GM12874 (cell line): ENCODE data around the gene B4GALNT2.
A peak's percentile ranks its signal among the peaks of the same experiment; 100 is the strongest.

Source experiments
- TF ChIP-seq, protein P1 (sequence below): IDR thresholded peaks from 2 replicates; pipeline ENCODE4 v1.5.1; 2011; ENCODE audit warnings: low read depth, mild to moderate bottlenecking, control low read depth, low read length, moderate library complexity; ENCODE audit not compliant: insufficient read depth

B4GALNT2 gene

DNA sequence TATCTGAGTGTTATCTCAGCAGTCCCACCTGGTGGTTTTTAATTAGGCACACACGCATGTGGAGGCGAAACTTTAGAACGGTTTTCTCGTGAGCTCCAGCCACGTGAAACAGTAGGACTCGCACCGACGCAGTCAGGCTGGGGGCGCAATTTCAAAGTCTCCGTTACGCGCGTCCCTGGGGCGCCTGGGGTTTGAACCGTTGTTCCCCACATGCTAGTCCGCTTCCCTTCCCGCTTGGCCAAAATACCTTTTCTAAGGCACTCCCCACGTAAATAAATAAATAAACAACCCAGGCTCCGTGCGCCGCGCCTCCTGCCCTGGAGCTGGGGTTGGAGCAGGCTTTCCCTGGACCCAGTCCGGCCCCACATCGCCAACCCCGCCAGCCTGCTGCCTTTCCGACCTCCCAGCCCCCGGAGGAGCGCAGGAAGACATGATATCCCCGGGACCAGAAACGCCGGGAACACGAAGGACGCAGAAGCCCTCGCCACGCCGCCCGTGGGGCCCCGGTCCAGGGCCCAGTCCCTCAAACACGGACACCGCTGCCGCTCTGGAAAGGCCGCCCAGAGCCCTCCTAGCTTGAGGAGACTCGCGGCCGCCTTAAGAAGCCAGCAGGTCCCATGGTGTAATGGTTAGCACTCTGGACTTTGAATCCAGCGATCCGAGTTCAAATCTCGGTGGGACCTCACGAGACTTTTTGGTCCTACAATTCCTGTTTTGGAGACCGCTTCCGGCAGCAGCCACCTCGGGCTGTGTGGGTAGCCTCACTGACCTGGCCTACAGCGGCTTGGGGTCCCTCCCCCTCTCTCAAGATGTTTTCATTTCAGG lies 59.6 kb downstream of the B4GALNT2 start:
- TF ChIP-seq, protein P1, sequence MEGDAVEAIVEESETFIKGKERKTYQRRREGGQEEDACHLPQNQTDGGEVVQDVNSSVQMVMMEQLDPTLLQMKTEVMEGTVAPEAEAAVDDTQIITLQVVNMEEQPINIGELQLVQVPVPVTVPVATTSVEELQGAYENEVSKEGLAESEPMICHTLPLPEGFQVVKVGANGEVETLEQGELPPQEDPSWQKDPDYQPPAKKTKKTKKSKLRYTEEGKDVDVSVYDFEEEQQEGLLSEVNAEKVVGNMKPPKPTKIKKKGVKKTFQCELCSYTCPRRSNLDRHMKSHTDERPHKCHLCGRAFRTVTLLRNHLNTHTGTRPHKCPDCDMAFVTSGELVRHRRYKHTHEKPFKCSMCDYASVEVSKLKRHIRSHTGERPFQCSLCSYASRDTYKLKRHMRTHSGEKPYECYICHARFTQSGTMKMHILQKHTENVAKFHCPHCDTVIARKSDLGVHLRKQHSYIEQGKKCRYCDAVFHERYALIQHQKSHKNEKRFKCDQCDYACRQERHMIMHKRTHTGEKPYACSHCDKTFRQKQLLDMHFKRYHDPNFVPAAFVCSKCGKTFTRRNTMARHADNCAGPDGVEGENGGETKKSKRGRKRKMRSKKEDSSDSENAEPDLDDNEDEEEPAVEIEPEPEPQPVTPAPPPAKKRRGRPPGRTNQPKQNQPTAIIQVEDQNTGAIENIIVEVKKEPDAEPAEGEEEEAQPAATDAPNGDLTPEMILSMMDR: peak; percentile 48

DNA sequence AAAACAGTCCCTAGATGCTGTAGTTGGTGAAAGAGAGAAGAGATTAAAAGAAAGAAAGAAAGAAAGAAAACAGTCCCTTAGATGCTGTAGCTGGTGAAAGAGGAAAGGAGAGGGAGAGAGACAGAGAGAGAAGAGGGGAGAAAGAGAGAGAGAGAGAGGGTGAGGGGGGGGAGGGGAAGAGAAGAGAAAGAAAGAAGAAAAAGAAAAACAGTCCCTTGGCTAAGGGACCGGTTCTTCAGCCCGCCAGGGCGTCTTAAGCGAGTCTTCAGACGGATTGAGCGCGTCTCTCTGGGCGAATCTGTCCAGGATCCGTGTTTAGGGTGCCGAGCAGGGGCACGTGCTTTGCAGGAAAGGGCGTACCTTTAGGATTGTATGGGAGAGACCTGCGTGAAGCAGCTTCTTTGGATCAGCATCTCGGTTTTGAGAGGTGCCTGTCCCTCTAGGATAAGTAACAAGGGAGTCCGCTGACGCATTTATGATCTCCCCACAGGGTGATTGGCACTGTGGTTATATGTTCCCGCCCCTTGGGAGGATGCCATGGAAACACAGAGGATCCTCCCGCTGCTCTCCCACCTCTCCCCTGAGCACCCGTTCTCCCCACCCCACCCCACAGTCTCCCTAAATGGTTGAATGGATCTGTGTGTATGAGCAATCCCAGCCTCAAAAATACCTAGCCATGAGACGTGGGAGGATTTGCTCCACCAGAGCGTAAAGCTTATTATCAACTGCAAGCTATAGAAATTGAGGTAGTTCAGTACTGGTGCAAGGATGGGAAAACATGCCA lies 61.1 kb downstream of the B4GALNT2 start:
- TF ChIP-seq, protein P1: no peak

DNA sequence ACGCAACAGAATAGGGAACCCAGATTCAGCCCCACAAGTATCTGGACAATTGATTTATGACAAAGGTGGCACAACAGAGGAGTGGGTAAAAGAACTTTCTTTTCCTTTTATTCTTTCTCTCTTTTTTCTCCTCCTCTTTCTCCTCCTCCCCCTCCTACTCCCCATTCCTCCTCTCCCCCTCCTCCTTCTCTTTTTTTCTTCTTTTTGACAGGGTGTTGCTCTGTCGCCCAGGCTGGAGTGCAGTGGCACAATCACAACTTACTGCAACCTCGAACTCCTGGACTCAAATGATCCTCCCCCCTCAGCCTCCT lies 61.7 kb downstream of the B4GALNT2 start:
- TF ChIP-seq, protein P1: no peak

DNA sequence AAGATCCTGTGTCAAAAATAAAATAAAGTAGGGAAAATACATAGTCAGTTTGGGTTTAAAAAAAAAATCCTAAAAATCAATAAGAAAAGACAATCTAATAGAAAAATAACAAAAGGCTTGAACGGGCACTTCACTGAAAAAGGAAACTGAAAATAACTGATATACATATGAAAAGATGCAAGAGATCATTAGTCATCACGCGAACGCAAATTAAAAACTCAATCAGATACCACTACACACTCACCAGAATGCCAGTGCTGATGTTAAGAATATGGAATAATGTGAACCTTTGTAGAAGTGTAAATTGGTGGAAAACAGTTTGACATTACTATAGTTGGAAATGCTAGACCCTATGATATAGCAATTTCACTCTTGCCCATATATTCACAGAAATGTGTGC lies 63.2 kb downstream of the B4GALNT2 start:
- TF ChIP-seq, protein P1: no peak

DNA sequence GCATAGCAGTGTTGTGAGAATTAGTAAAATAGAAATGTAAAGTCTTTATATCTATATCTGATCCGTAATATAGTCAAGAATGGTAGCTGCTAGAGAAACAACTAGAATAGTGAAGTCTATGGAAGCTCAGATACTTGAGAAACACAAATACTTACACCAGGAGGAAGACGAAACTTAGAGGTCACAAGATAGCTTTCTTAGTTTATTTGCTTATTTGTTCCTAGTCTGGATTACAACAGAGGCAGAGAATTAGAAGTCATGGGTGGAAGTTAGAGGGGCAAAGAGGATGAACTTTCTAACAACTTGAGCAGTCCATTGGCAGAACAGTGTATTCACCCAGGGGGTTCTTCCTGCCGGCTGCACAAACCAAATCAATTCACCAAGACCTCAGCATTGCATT lies 64.0 kb downstream of the B4GALNT2 start:
- TF ChIP-seq, protein P1: no peak

DNA sequence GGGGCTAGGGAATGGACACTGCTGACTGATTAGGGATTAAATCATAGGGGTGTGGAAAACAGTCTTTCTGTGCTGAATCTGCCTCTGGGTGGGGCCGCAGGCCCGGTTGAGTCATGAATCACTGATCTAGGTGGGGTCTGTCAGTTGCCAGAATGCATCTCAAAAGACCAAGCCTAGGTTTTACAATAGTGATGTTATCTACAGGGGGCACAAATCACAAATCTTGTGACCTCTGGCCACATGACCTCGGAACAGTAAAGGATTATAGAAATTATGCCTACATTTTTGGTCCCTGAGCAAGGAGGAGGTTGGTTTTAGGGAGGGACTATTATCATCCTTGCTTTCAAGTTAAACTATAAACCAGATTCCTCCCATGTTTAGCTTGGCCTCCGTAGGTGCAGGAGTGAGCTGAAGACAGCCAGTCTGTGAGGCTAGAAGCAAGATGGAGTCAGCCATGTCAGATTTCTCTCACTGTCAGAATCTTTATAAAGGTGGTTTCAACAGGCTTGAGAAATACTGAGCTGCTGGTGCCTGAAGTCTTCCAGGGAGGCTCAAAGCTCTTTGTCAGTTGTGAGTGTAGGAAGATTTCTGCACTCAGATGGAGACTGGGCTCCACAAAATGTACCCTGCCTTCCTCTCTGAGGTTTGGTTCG lies 64.9 kb downstream of the B4GALNT2 start:
- TF ChIP-seq, protein P1: no peak

DNA sequence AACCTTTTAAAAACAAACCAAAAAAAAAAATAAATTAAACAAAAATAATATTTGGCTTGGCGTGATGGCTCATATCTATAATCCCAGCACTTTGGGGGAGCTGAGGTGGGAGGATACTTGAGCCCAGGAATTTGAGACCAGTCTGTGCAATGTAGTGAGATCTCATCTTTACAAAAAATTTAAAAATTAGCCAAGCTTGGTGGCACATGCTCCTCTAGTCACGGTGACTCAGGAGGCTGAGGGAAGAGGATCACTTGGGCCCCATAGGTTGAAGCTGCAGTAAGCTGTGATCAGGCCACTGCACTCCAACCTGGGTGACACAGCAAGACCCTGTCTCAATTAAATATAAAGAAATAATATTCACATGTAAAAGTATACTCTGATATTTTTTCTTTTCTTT lies 65.6 kb downstream of the B4GALNT2 start:
- TF ChIP-seq, protein P1: no peak
